ENCODE results near the gene SGK1. TPM values are rescaled to one million over a fixed set of nuclear protein-coding genes. Genes with fewer than 3 reads are reported as not detected.
A peak's percentile ranks its signal among the peaks of the same experiment; 100 is the strongest.

SGK1 gene
- total RNA-seq, 1 donor from 2014 or later = 15.8 TPM

DNA sequence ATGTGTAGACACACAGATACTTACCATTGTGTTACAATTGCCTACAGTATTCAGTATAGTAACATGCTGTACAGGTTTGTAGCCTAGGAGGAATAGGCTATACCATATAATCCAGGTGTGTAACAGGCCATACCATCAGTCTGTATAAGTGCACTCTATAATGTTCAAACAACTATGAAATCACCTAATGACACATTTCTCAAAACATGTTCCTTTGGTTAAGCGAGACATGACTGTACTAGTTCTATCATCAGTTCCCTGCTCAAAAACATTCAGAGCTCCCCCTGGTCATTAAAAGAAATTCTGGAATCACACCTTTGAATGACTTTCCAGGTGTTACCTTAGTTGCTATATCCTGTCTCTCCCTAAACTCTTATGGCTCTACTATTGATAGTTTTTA, 195.1 kb downstream of the SGK1 start:
- H3K9me3 Mint-ChIP-seq = no peaks in the 10 kb centered on the region
- no peaks in the 10 kb centered on the region for H3K36me3 Mint-ChIP-seq
- Histone ChIP-seq H3K4me3 (no peak overlapping the region), H4K20me1 (ENCODE audit: low read depth) (no peaks in the 10 kb centered on the region), H3K36me3 (no peaks in the 10 kb centered on the region), H3K9me3 (ENCODE audit: low read depth) (no peaks in the 10 kb centered on the region), H3K27me3 (no peaks in the 10 kb centered on the region), H2AFZ (replicated peaks) (no peak overlapping the region), H3F3A (ENCODE audit: low read depth) (peaks cover 5% of the 10 kb centered on the region), H3K9ac (no peak overlapping the region), H3K4me1 (no peaks in the 10 kb centered on the region), H3K4me2 (no peak overlapping the region), H3K79me2 (ENCODE audit: low read depth) (no peaks in the 10 kb centered on the region), H3K27ac (no peak overlapping the region)
- TF ChIP-seq, protein P1, sequence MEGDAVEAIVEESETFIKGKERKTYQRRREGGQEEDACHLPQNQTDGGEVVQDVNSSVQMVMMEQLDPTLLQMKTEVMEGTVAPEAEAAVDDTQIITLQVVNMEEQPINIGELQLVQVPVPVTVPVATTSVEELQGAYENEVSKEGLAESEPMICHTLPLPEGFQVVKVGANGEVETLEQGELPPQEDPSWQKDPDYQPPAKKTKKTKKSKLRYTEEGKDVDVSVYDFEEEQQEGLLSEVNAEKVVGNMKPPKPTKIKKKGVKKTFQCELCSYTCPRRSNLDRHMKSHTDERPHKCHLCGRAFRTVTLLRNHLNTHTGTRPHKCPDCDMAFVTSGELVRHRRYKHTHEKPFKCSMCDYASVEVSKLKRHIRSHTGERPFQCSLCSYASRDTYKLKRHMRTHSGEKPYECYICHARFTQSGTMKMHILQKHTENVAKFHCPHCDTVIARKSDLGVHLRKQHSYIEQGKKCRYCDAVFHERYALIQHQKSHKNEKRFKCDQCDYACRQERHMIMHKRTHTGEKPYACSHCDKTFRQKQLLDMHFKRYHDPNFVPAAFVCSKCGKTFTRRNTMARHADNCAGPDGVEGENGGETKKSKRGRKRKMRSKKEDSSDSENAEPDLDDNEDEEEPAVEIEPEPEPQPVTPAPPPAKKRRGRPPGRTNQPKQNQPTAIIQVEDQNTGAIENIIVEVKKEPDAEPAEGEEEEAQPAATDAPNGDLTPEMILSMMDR (IDR thresholded peaks at IDR 0.05) = no peak
- TF ChIP-seq EZH2phosphoT487 (IDR thresholded peaks at IDR 0.05) (no peak), EZH2 (IDR thresholded peaks at IDR 0.05) (no peak)
- H3K4me1 Mint-ChIP-seq = peaks cover 2% of the 10 kb centered on the region
- no peaks in the 10 kb centered on the region for H3K27me3 Mint-ChIP-seq (ENCODE audit: insufficient read depth, low read depth)
- DNase-seq (ENCODE audit: low spot score) = no peak
- no peak overlapping the region for H3K4me3 Mint-ChIP-seq
- no peak overlapping the region for H3K27ac Mint-ChIP-seq

DNA sequence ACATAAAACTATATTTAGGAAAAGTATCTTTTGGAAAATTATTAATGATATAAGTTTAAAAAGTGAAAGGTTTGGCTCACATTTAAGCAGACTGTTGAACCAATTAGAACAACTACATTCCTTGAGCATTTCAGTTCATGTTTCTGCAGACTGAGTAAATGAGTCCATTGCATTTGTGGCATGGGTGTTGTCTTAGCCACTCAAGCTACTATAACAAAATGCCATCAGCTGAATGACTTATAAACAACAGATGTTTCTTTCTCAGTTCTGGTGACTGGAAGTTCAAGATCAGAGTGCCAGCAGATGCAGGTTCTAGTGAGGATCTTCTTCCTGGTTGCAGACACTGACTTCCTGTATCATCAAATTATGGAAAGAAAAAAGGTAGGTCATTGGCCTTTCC, 198.4 kb downstream of the SGK1 start:
- Histone ChIP-seq H3K79me2 (ENCODE audit: low read depth) (no peaks in the 10 kb centered on the region), H3K4me2 (no peak overlapping the region), H3K9ac (no peak overlapping the region), H3K9me3 (ENCODE audit: low read depth) (no peaks in the 10 kb centered on the region), H3K4me3 (no peak overlapping the region), H2AFZ (replicated peaks) (no peak overlapping the region), H3K36me3 (no peaks in the 10 kb centered on the region), H3F3A (ENCODE audit: low read depth) (peaks cover 5% of the 10 kb centered on the region), H3K4me1 (peaks cover 4% of the 10 kb centered on the region), H3K27ac (no peak overlapping the region), H3K27me3 (no peaks in the 10 kb centered on the region), H4K20me1 (ENCODE audit: low read depth) (no peaks in the 10 kb centered on the region)
- Mint-ChIP-seq H3K36me3 (no peaks in the 10 kb centered on the region), H3K27ac (no peak overlapping the region), H3K27me3 (ENCODE audit: insufficient read depth, low read depth) (no peaks in the 10 kb centered on the region), H3K4me1 (peaks cover 8% of the 10 kb centered on the region), H3K9me3 (no peaks in the 10 kb centered on the region), H3K4me3 (no peak overlapping the region)
- TF ChIP-seq EZH2 (IDR thresholded peaks at IDR 0.05) (no peak), EZH2phosphoT487 (IDR thresholded peaks at IDR 0.05) (no peak)
- TF ChIP-seq, protein P1 (IDR thresholded peaks at IDR 0.05) = no peak
- DNase-seq (ENCODE audit: low spot score) = no peak

Small RNA genes within 50 kb of the gene (small RNA-seq; reads per million reads assigned to genes)
- not detected for gene RF00019
- 0.09 reads per million for gene RN7SL408P
- 0.89 reads per million, percentile 75 among the genes with 10 or more reads in this experiment for gene RNA5SP218
- not detected for gene RPS29P32
